SJCRH30 (cell line): ENCODE measurements around the gene SLC22A12. TPM values are rescaled to one million over a fixed set of nuclear protein-coding genes. Genes with fewer than 3 reads are reported as not detected.

Experiments
- DNase-seq, 2 experiments: peaks; one replicate each; pipeline ENCODE4 v3.0.0-alpha.2; 2015 to 2020
- H3K27ac ChIP-seq: fragments of 250-450 bp; sonication (Bioruptor Pico); 2 replicates; pipeline ENCODE4 v1.5.1; 2020; ENCODE audit warnings: mild to moderate bottlenecking, moderate library complexity
- H3K27me3 ChIP-seq: fragments of 250-450 bp; sonication (Bioruptor Pico); 2 replicates; pipeline ENCODE4 v1.5.1; 2020; ENCODE audit warnings: mild to moderate bottlenecking, moderate library complexity
- H3K36me3 ChIP-seq: fragments of 250-450 bp; sonication (Bioruptor Pico); 2 replicates; pipeline ENCODE4 v1.5.1; 2020; ENCODE audit warnings: mild to moderate bottlenecking, moderate library complexity
- H3K4me1 ChIP-seq: fragments of 250-450 bp; sonication (Bioruptor Pico); 2 replicates; pipeline ENCODE4 v1.5.1; 2020; ENCODE audit warnings: mild to moderate bottlenecking, moderate library complexity
- H3K4me3 ChIP-seq: fragments of 250-450 bp; sonication (Bioruptor Pico); 2 replicates; pipeline ENCODE4 v1.5.1; 2020; ENCODE audit warnings: mild to moderate bottlenecking, moderate library complexity
- H3K9me3 ChIP-seq: fragments of 250-450 bp; sonication (Bioruptor Pico); replicated peaks from 2 replicates; pipeline ENCODE4 v1.5.1; 2020; ENCODE audit warnings: mild to moderate bottlenecking, moderate library complexity
- total RNA-seq: library from RNA; depleted of rRNA; stranded (reverse); fragments of >200 nt; shearing (Covaris generic); gene quantifications from 2 replicates; pipeline ENCODE4 v1.2.3, GENCODE V29; 2014; rRNA removed

The SLC22A12 gene
- total RNA-seq = not detected in 2 replicates

DNA sequence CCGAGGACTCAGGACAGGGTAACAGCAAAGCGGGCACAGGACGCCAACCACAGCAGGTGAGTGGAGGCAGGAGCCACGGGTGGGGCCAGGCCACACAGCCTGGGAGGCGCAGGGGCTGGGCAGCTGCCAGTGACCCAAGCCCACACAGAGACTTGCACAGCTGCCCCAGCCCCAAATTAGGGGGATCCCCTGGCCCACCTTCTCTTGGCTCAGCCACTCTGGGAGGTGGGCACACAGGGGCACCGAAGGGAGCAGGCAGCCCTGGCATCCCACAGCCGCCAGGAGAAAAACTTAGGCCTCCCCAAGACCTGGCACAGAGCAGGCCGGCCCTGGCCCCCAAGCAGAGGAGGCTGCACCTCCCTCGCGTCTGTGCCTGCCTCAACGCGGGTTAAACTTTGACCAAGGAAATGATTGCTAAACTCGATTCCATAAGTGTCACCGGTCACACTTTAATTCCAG lies at the start of gene SLC22A12:
Gene SLC22A12 (plus strand): TSS at position 458 of the 459 bp plus-strand sequence. CDS start 337 bp downstream, outside the sequence.
- Histone ChIP-seq H3K4me1 (no peaks in the 10 kb centered on the region), H3K27ac (no peak within 1 kb of the TSS), H3K9me3 (no peaks in the 10 kb centered on the region), H3K36me3 (no peaks in the 10 kb centered on the region), H3K4me3 (no peak within 1 kb of the TSS), H3K27me3 (no peaks in the 10 kb centered on the region)
- no peak for DNase-seq

DNA sequence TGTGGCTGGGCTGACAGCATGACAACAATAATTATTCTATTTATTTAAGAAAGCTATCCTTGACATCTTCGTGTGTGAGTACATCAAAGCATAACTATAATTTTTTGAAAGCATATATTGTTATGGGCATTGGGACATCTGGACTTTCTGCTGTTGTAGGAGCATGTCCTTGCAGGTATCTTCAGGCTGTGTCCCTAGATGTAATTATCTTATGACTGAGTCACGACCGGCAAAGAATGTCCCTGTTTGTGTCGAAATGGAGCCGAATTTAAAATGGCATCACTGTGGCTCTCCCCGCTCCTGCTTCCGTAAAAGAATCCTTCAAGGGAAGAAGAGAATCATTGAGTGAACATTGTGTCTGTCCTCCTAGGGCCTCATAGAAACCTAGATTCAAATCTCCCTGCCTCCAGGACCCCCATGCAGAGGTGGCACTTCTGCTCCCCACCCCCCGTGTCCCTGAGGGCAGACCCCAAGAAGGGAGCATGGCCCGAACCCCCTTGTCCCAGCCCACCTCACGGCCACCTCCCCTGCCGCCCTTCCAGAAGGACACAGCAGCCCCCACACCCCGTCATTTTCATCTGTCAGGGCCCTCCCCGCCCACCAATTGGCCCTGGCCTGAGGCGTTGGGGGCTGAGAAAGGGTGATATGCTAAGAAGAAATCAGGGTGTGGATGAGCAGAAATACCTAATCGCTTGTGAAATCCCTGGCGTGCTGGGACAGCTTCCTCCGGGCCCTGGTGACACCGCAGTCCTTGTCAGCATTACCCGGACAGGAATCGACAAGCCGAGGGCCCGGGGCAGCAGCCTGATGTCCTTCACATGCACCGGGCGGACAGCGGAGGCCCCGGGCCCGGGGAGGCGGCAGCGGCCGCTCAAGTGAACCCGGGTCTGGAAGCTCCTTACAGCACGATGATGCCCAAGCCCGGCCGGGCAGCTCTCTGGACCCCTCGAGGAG lies 48.6 kb upstream of the SLC22A12 start:
- H3K27me3 ChIP-seq = no peaks in the 10 kb centered on the region
- DNase-seq = no peak
- no peaks in the 10 kb centered on the region; the same call in 1 of the 2 replicates for H3K9me3 ChIP-seq
- H3K27ac ChIP-seq = no peak overlapping the region
- H3K4me3 ChIP-seq = no peak overlapping the region
- no peaks in the 10 kb centered on the region for H3K4me1 ChIP-seq
- no peaks in the 10 kb centered on the region for H3K36me3 ChIP-seq

DNA sequence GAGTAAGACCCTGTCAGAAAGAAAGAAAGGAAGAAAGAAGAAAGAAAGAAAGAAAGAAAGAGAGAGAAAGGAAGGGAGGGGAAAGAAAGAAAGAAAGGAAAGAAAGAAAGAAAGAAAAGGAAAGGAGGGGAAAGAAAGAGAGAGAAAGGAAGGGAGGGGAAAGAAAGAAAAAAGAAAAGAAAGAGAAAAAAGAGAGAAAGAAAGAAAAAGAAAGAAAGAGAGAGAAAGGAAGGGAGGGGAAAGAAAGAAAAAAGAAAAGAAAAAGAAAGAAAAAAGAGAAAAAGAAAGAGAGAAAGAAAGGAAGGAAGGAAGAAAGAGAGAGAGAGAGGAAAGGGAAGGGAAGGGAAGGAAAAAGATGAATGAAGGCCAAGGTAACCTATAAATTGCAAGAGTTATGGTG lies 47.2 kb upstream of the SLC22A12 start:
- no peak for DNase-seq
- Histone ChIP-seq H3K27ac (no peak overlapping the region), H3K4me3 (no peak overlapping the region), H3K9me3 (no peaks in the 10 kb centered on the region; the same call in 1 of the 2 replicates), H3K36me3 (no peaks in the 10 kb centered on the region), H3K4me1 (no peaks in the 10 kb centered on the region), H3K27me3 (no peaks in the 10 kb centered on the region)

DNA sequence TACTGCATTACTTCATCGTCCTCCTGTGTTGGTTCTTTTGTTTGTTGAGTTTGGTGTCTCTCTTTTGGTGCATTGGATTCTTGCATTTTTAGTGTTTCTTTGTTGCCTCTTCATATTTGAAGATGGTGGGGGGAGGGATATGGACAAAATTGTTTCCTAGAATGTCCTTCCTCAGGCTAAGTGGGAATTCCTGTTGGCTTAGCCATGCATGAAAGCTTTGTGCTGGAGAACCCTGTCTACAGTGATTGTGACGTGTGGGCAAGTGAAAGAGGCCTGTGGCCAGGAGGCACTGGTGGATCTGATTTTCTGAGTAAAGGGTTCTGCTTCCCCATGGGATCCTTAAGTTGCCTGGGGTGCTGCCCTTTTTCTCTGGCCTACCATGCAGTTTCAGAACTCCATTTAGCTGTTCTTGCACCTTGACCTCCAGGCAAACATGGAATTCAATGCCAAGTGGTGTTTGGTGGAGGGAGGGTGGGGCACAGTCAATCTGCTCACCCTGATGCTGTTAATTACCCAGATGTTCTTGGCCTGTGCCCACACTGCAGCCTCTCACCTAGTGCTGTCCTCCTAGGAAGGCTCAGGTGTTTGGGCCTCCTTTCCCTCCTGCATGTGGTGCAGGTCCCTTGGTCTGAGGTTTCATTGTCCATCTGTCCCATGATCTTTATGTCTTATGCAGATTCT lies 46.3 kb upstream of the SLC22A12 start:
- Histone ChIP-seq H3K9me3 (no peaks in the 10 kb centered on the region; the same call in 1 of the 2 replicates), H3K4me3 (no peak overlapping the region), H3K4me1 (no peaks in the 10 kb centered on the region), H3K27ac (no peak overlapping the region), H3K27me3 (no peaks in the 10 kb centered on the region), H3K36me3 (no peaks in the 10 kb centered on the region)
- no peak for DNase-seq

DNA sequence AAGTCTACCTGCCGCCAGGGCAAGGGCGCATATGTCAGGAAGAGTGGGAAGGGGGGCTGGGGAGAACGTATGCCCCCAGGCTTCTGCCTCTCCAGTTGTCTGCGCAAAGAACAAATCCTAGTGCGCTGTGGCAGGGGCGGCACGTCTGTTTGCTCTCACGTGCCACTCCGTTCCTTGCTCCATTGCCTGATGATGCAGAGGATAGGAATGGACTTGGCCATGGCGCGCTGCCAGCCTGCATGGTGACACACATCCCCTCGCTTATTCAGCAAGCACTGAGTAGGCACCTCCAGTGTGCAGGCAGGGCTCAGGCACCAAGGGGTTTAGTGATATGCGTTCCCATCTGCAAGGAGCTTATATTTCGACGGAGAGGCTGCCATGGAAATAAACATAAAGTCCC lies 45.4 kb upstream of the SLC22A12 start:
- H3K27ac ChIP-seq = no peak overlapping the region
- no peaks in the 10 kb centered on the region; the same call in 1 of the 2 replicates for H3K9me3 ChIP-seq
- H3K4me3 ChIP-seq = no peak overlapping the region
- no peaks in the 10 kb centered on the region for H3K27me3 ChIP-seq
- H3K4me1 ChIP-seq = no peaks in the 10 kb centered on the region
- no peak for DNase-seq
- H3K36me3 ChIP-seq = no peaks in the 10 kb centered on the region

DNA sequence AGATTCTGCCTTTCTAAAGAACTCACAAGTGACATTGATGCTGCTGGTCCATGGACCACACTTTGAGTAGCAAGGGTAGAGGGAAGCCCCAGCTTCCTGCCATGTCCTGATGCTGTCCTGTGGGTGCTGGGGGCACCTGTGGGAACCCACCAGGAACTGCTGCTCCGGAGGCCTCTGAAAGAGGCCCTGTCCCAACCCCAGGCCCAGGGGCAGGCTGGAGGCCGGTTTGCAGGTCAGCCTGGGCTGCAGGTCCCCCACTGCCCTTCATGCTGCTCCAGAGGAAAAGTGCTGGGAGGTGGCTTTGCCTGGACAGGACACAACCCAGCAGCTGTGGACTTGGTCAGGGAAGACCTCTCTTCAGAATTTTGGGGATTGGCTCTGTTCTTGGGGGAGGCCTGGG lies 44.8 kb upstream of the SLC22A12 start:
- no peaks in the 10 kb centered on the region for H3K4me1 ChIP-seq
- H3K27me3 ChIP-seq = no peaks in the 10 kb centered on the region
- H3K27ac ChIP-seq = no peak overlapping the region
- H3K36me3 ChIP-seq = no peaks in the 10 kb centered on the region
- no peak for DNase-seq
- H3K9me3 ChIP-seq = no peaks in the 10 kb centered on the region; the same call in 1 of the 2 replicates
- H3K4me3 ChIP-seq = no peak overlapping the region

DNA sequence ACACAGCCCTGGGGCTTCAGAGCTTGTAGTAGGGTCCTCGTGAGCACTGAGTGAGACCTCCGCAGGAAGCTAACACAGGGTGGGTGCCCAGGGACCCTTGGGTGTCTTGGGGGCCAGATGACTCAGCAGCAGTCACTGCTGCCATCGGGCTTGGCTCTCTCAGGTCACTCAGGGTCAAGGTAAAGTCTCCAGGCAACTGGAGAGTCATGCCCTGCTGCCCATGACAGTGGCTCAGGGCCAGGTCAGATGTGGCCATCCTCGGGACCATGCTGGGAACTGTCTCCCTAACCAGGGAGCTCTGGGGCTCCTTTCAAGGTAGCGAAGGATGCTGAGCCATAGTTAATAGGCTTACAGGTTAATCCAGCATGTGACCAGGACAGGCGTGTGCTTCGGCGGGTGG lies 44.4 kb upstream of the SLC22A12 start:
- no peaks in the 10 kb centered on the region for H3K4me1 ChIP-seq
- no peaks in the 10 kb centered on the region for H3K36me3 ChIP-seq
- no peak overlapping the region for H3K4me3 ChIP-seq
- no peaks in the 10 kb centered on the region; the same call in 1 of the 2 replicates for H3K9me3 ChIP-seq
- no peak for DNase-seq
- no peak overlapping the region for H3K27ac ChIP-seq
- H3K27me3 ChIP-seq = no peaks in the 10 kb centered on the region

DNA sequence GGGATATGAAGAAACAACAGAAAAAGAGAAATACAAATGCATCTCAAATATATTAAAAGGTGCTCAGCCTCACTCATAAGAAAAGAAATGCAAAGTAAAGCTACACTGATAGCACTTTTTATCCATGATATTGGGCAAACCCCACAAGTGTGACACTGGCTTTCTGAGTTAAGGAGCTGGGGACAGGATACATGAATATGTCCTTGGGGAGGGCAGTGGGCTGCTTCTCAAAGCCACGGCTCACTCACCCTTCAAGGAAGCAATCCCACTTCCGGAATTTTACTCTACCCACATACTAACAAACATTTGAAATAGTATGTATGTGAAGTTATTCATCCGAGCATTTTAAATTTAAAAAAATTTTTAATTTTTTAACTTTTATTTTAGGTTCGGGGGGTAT lies 41.1 kb upstream of the SLC22A12 start:
- no peak overlapping the region for H3K27ac ChIP-seq
- DNase-seq = no peak
- H3K4me1 ChIP-seq = no peaks in the 10 kb centered on the region; the same call in 1 of the 2 replicates

DNA sequence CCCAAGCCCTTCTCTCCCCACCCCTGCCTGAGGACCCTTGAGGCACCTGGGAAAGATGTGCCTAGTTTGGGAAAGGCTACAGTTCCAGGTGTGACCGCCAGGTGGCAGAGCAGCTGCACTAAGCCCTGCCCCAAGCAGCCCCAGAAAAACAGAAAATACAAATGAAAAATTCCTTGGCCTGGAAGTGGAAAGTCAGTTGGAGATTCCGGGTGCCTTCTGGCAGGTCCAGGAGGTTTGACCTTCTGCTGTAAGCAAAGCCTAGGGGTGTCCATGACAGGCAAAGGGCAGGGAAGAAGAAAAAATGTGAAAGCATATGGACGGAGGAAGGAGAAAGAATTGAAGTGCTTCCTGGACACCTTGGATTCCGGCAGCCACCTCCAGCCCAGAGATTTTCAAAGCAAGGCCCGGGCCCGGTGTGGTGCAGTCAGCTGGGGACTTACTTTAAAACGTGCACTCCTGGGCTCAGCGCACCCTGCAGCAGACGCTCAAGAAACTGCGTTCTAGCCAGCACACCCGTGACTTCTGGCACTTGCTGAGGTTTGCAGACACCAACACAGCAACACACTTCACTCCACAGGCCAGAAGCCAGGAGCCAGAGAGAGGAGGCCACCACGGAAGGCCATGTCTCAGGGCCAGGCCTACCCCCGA lies 37.3 kb upstream of the SLC22A12 start:
- Histone ChIP-seq H3K27me3 (no peaks in the 10 kb centered on the region), H3K27ac (no peak overlapping the region), H3K4me1 (no peaks in the 10 kb centered on the region; the same call in 1 of the 2 replicates), H3K36me3 (no peaks in the 10 kb centered on the region), H3K4me3 (no peak overlapping the region), H3K9me3 (no peaks in the 10 kb centered on the region)
- DNase-seq = peak; percentile 46 to 74

More for the DNA sequence above, 41.1 kb upstream of the SLC22A12 start:
- H3K27me3 ChIP-seq = no peaks in the 10 kb centered on the region
- H3K36me3 ChIP-seq = no peaks in the 10 kb centered on the region
- no peaks in the 10 kb centered on the region for H3K9me3 ChIP-seq
- H3K4me3 ChIP-seq = no peak overlapping the region

DNA sequence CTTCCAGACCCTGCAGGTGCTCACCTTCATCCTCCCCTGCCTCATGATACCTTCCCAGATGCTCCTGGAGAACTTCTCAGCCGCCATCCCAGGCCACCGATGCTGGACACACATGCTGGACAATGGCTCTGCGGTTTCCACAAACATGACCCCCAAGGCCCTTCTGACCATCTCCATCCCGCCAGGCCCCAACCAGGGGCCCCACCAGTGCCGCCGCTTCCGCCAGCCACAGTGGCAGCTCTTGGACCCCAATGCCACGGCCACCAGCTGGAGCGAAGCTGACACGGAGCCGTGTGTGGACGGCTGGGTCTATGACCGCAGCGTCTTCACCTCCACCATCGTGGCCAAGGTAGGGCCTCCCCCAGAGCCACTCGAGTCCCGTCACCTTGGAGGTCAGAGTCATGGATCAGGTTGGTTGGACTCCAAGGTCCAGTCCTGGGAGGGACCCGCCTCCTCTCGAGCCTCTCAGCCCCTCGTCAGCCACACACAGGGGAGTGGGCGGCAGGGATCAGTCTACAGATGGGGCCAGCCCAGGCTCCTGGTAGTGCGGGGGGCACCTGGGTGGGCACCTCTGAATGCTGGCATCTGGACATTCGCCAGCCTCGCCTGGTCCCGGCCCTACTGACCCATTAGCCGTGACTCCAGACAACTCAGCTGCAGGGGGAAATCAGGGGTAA lies 34.8 kb upstream of the SLC22A12 start:
- Histone ChIP-seq H3K9me3 (no peaks in the 10 kb centered on the region), H3K4me3 (no peak overlapping the region), H3K27me3 (no peaks in the 10 kb centered on the region), H3K27ac (no peak overlapping the region), H3K36me3 (no peaks in the 10 kb centered on the region), H3K4me1 (no peaks in the 10 kb centered on the region; the same call in 1 of the 2 replicates)
- DNase-seq = no peak

DNA sequence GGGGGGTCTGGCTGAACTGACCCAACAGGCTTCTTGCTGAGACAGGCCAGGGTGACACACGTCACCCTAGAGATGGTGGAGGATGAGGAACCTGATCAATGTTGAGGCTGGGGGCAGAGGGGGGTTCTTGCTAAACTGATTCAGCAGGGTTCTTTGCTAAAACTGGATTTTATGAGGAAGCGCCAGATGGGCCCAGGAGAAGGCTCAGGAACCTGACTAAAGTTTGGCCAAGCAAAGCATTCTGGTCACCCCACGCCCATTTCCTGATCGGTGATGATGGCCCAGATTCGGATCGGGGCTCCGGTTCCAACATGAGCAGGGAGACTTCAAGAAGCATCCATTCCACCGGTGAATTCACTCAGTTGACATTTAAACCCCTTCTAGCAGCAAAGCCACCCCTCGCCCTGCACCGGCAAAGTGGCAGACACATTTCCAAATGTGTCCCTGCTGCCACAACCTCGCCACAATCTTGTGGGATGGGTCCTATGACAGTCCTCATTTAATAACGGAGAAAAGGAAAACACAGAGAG lies 34.2 kb upstream of the SLC22A12 start:
- no peak overlapping the region for H3K27ac ChIP-seq
- H3K4me3 ChIP-seq = no peak overlapping the region
- no peaks in the 10 kb centered on the region; the same call in 1 of the 2 replicates for H3K4me1 ChIP-seq
- H3K27me3 ChIP-seq = no peaks in the 10 kb centered on the region
- DNase-seq = no peak
- H3K9me3 ChIP-seq = no peaks in the 10 kb centered on the region
- H3K36me3 ChIP-seq = no peaks in the 10 kb centered on the region

DNA sequence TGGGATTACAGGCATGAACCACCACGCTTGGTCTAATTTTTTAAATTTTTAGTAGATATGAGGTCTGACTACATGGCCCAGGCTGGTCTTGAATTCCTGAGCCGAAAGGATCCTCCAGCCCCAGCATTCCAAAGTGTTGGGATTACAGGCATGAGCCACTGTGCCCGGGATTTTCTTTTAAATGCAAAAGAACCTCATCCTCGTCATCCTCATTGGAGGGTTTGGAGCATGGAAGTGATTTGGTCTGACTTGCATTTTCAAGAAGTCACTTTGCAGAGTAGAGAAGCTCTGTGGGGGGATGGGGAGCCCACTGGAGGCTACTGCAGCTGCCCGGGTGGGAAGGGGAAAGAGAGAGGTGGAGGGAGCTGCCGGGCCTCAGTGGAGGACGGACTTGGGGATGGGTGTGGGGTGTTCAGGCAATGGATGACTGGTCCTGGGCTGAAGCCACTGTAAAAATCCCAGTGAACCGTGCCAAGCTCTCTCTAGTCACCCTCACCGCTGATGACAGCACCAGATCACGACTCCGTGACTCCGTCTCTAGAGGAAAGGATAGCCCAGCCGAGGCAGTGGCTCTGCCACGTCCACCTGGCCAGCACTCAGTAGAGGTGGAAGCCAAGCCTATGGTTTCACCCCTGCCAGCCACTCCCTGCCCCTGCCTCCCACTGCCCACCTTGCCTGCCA lies 32.8 kb upstream of the SLC22A12 start:
- Histone ChIP-seq H3K36me3 (no peaks in the 10 kb centered on the region), H3K4me1 (no peaks in the 10 kb centered on the region; the same call in 1 of the 2 replicates), H3K27me3 (no peaks in the 10 kb centered on the region), H3K9me3 (no peaks in the 10 kb centered on the region), H3K4me3 (no peak overlapping the region), H3K27ac (no peak overlapping the region)
- DNase-seq = no peak

DNA sequence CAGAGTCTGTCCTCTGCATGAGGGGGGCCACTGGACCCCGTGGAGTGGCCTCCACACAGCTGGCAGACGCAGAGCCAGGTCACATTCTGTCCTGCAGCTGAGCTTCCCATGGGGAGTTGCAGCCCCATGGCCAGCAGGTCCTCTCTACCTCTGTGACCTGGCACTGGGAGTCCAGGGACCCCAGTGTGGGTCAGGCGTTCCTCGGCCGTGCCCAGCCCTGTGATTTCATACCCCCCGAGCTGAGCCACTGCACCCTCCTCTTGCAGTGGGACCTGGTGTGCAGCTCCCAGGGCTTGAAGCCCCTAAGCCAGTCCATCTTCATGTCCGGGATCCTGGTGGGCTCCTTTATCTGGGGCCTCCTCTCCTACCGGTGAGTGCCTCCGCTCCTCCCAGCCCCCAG lies 32.2 kb upstream of the SLC22A12 start:
- Histone ChIP-seq H3K9me3 (no peaks in the 10 kb centered on the region), H3K27ac (no peak overlapping the region), H3K4me1 (no peaks in the 10 kb centered on the region; the same call in 1 of the 2 replicates), H3K36me3 (no peaks in the 10 kb centered on the region), H3K27me3 (no peaks in the 10 kb centered on the region), H3K4me3 (no peak overlapping the region)
- no peak for DNase-seq
